Measurements from ENCODE around the gene WWOX.

DNA sequence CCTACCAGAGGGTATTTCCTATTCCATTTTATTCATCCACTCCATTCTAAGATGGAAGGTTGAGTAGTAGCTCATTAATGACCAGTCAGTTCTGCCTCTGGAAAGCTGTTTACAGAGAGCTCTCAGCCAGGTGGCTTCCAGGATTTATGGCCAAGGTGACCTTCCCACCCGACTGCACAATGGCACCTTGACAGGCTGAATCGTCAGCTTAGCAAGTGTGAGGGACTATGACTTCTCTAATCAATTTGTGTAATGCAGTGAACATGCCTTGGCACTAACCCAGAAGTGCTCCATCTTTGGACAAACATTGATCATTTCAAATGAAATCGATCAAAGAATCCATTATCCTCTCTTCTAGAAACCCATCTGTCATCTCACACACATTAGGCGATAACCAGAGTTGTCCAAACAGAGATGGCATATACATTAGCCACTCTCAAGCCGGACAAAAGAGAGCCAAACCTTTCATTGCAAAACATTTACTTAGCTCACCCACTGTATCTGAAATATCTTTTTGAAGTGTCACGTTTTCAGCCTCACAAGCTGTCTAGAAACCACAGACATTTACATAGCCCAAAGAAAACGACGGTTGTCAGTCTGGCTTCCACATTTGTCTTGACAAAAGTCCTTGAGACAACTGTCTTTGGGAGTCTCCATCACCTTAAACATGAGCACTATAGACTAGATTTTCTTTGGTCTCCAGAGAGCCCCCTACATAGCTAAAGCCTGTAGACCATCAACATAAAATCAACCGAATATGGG, 41.5 kb upstream of the WWOX start:
- TF ChIP-seq, protein P1, sequence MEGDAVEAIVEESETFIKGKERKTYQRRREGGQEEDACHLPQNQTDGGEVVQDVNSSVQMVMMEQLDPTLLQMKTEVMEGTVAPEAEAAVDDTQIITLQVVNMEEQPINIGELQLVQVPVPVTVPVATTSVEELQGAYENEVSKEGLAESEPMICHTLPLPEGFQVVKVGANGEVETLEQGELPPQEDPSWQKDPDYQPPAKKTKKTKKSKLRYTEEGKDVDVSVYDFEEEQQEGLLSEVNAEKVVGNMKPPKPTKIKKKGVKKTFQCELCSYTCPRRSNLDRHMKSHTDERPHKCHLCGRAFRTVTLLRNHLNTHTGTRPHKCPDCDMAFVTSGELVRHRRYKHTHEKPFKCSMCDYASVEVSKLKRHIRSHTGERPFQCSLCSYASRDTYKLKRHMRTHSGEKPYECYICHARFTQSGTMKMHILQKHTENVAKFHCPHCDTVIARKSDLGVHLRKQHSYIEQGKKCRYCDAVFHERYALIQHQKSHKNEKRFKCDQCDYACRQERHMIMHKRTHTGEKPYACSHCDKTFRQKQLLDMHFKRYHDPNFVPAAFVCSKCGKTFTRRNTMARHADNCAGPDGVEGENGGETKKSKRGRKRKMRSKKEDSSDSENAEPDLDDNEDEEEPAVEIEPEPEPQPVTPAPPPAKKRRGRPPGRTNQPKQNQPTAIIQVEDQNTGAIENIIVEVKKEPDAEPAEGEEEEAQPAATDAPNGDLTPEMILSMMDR (IDR thresholded peaks at IDR 0.05; ENCODE audit: control extremely low read depth in 1 of 3, insufficient read depth in 1 of 3, low read depth in 1 of 3, low read length in 3 of 3): no peak
- TF ChIP-seq TAF1 (IDR thresholded peaks at IDR 0.05; ENCODE audit: low read depth, low read length): no peak
- TF ChIP-seq CHD1 (IDR thresholded peaks at IDR 0.05; ENCODE audit: low read depth, low read length): no peak
- no peak for TF ChIP-seq JUND (IDR thresholded peaks at IDR 0.05; ENCODE audit: low read length)
- TF ChIP-seq BRCA1 (IDR thresholded peaks at IDR 0.05; ENCODE audit: low read depth, low read length): no peak
- TF ChIP-seq EP300 (IDR thresholded peaks at IDR 0.05; ENCODE audit: borderline replicate concordance in 1 of 2, low read depth in 2 of 2, low read length in 2 of 2): no peak
- no peak for TF ChIP-seq SUZ12 (IDR thresholded peaks at IDR 0.05; ENCODE audit: low read length)
- no peak for TF ChIP-seq NRF1 (IDR thresholded peaks at IDR 0.05; ENCODE audit: low read depth, low read length)
- TF ChIP-seq KDM5A (IDR thresholded peaks at IDR 0.05; ENCODE audit: low read length): no peak
- no peak for TF ChIP-seq MAFK (IDR thresholded peaks at IDR 0.05; ENCODE audit: low read depth, low read length)

All from H1 (cell line).